ENCODE data around the gene ECD. TPM values are rescaled to one million over a fixed set of nuclear protein-coding genes. Genes with fewer than 3 reads are reported as not detected.
A peak's percentile ranks its signal among the peaks of the same experiment; 100 is the strongest.
"Not testable (repeated sequence)": the region's sequence is repeated elsewhere in the genome, so short reads cannot be mapped to it uniquely, and the experiment has no call there.

The ECD gene
- polyA plus RNA-seq, 2 of the 4 experiments (the other 2 are of a cell fraction), result 26.5 to 53.6 TPM

DNA sequence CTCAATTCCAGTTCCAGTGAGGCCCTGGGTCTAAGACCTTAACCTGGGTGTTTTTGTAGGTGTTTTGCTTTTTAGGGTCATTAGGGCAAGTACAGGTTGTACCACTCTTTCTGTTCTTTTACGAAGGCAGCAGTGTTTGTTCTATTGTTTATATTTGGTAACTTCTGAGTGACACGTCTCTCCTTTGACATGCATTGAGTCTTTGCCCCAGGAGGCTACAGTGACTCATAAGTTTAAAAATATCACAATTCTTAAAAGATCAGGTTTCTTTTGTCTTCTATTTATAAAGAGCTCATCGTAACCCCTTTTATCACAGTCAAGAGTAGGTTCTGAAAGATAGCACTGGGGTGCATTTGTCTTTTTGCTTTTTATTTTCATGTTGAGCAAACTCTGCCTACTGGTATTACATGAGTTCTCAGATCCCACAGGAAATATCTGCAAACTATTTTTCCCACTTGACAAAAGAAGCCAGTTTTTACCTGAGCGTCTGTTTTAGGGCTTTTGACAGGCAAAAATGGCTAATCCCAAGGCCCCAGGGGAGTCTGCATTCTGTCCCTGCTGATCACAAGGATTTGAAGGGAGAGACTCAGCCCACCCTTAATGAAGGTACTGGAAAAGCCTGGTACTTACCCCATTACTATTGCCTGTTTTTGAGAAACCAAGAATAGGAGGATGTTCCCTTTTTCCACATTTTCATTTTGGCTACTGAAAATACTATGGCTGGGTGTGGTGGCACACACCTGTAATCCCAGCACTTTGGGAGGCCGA is 49.6 kb downstream of the ECD start:
- FAIRE-seq (no peak), ATAC-seq (peak; percentile 81), DNase-seq (ENCODE audit: low read depth in 1 of 2, low spot score in 1 of 2) (peak in 1 of 2 experiments; percentile 43)
- Histone ChIP-seq H3K9me3 (no peaks in the 10 kb centered on the region), H3K4me3 (no peak overlapping the region), H3K4me1 (peaks cover 25% of the 10 kb centered on the region), H3K4me2 (peak overlapping the region; percentile 56), H3K27ac (peak overlapping the region; percentile 41 to 67; a peak in 3 of 6 replicates)
- CTCF ChIA-PET, result no interaction called here
- no peak for TF ChIP-seq GATA3 (IDR thresholded peaks at IDR 0.05; ENCODE audit: borderline replicate concordance)
- TF ChIP-seq, protein P1, sequence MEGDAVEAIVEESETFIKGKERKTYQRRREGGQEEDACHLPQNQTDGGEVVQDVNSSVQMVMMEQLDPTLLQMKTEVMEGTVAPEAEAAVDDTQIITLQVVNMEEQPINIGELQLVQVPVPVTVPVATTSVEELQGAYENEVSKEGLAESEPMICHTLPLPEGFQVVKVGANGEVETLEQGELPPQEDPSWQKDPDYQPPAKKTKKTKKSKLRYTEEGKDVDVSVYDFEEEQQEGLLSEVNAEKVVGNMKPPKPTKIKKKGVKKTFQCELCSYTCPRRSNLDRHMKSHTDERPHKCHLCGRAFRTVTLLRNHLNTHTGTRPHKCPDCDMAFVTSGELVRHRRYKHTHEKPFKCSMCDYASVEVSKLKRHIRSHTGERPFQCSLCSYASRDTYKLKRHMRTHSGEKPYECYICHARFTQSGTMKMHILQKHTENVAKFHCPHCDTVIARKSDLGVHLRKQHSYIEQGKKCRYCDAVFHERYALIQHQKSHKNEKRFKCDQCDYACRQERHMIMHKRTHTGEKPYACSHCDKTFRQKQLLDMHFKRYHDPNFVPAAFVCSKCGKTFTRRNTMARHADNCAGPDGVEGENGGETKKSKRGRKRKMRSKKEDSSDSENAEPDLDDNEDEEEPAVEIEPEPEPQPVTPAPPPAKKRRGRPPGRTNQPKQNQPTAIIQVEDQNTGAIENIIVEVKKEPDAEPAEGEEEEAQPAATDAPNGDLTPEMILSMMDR (IDR thresholded peaks at IDR 0.05), result no peak
- no peak for TF ChIP-seq RFX5 (IDR thresholded peaks at IDR 0.05)
- TF ChIP-seq MAZ (IDR thresholded peaks at IDR 0.05; ENCODE audit: borderline replicate concordance, low read depth, low read length), result no peak
- TF ChIP-seq FOSL2 (IDR thresholded peaks at IDR 0.05), result peak; percentile 48
- peak; percentile 85 for TF ChIP-seq FOSL2 (CRISPR knock-in tag; IDR thresholded peaks at IDR 0.05)
- WGBS (ENCODE audit: missing lambda C conversion rate), result 34% methylated on average over 5 of the region's 5 CpGs
- POLR2A ChIA-PET, result interaction anchor here (0.8 kb wide), 1 partner anchor 22 kb away, joined by 6 read pairs; the partner anchor contains the start of gene P4HA1

DNA sequence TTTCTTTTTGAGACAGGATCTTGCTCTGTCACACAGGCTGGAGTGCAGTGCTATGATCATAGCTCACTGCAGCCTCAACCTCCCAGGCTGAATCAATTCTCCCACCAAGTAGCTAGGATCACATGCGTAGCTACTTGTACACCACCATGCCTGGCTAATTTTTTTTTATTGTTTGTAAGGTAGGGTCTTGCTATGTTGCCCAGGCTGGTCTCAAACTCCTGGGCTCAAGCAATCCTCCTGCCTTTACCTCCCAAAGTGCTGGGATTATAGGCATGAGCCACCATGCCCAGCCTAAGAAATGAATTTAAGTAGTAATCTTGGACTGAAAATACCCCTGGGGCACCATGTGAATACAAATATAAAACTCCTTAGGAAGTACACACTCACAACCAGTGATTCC is 51.8 kb downstream of the ECD start:
- no peak overlapping the region for H3K27ac ChIP-seq
- CTCF ChIA-PET, result interaction anchor here (0.6 to 1.6 kb wide), 2 partner anchors 44 to 627 kb away, joined by 3 to 4 read pairs; no protein-coding TSS in a partner anchor
- POLR2A ChIA-PET, result no interaction called here
- no peak for DNase-seq (ENCODE audit: low read depth in 1 of 2, low spot score in 1 of 2)
- 83% methylated on average over 1 of the region's 1 CpG for WGBS (ENCODE audit: missing lambda C conversion rate)
- peaks cover 33% of the 10 kb centered on the region for H3K4me1 ChIP-seq
- no peak overlapping the region for H3K4me3 ChIP-seq
- no peak overlapping the region for H3K4me2 ChIP-seq
- no peak for ATAC-seq
- no peaks in the 10 kb centered on the region for H3K9me3 ChIP-seq
- no peak for FAIRE-seq
- TF ChIP-seq HEYL (CRISPR knock-in tag; IDR thresholded peaks at IDR 0.05), result no peak
- TF ChIP-seq NR3C1 (IDR thresholded peaks at IDR 0.05), result no peak
- TF ChIP-seq SMC3 (IDR thresholded peaks at IDR 0.05), result no peak
- no peak for TF ChIP-seq HOXB13 (CRISPR knock-in tag; IDR thresholded peaks at IDR 0.05; ENCODE audit: low read depth)
- TF ChIP-seq, protein P2, sequence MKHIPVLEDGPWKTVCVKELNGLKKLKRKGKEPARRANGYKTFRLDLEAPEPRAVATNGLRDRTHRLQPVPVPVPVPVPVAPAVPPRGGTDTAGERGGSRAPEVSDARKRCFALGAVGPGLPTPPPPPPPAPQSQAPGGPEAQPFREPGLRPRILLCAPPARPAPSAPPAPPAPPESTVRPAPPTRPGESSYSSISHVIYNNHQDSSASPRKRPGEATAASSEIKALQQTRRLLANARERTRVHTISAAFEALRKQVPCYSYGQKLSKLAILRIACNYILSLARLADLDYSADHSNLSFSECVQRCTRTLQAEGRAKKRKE (CRISPR knock-in tag; IDR thresholded peaks at IDR 0.05; ENCODE audit: low read depth), result no peak
- no peak for TF ChIP-seq RFX5 (IDR thresholded peaks at IDR 0.05)
- no peak for TF ChIP-seq JUN (IDR thresholded peaks at IDR 0.05)
- TF ChIP-seq, protein P3, sequence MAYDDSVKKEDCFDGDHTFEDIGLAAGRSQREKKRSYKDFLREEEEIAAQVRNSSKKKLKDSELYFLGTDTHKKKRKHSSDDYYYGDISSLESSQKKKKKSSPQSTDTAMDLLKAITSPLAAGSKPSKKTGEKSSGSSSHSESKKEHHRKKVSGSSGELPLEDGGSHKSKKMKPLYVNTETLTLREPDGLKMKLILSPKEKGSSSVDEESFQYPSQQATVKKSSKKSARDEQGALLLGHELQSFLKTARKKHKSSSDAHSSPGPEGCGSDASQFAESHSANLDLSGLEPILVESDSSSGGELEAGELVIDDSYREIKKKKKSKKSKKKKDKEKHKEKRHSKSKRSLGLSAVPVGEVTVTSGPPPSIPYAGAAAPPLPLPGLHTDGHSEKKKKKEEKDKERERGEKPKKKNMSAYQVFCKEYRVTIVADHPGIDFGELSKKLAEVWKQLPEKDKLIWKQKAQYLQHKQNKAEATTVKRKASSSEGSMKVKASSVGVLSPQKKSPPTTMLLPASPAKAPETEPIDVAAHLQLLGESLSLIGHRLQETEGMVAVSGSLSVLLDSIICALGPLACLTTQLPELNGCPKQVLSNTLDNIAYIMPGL (CRISPR knock-in tag; IDR thresholded peaks at IDR 0.05; ENCODE audit: borderline replicate concordance), result no peak

DNA sequence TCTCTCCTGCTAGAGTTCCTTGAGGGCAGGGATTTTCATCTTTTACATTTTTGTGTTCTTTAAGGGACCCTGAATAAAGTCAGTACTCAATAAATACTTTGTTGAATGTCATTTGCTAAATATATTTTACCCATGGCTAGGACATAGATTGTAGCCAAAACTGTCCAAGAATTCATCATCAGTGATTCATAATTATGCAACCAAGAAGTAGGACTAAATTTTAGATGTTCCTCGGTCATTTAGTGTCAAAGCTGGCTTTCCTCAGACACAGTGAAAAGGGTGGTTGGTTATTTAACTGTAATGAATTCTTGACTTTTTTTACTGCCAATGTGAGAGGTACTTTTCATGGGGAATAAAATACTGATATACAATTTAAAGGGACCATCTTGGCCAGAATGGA is 54.3 kb downstream of the ECD start:
- WGBS (ENCODE audit: missing lambda C conversion rate), result 48% methylated on average over 1 of the region's 1 CpG
- CTCF ChIA-PET, result interaction anchor here (1.0 kb wide), 1 partner anchor 16 kb away, joined by 4 read pairs; the partner anchor contains the start of gene P4HA1
- 0 out of 3 replicates have a peak overlapping the region, but pooled peaks have one; percentile 11 for H3K4me2 ChIP-seq
- H3K9me3 ChIP-seq, result no peaks in the 10 kb centered on the region
- POLR2A ChIA-PET, result interaction anchor here (1.3 kb wide), 1 partner anchor 18 kb away, joined by 5 read pairs; no protein-coding TSS in a partner anchor
- ATAC-seq (no peak), DNase-seq (ENCODE audit: low read depth in 1 of 2, low spot score in 1 of 2) (no peak), FAIRE-seq (no peak)
- TF ChIP-seq, protein P4, sequence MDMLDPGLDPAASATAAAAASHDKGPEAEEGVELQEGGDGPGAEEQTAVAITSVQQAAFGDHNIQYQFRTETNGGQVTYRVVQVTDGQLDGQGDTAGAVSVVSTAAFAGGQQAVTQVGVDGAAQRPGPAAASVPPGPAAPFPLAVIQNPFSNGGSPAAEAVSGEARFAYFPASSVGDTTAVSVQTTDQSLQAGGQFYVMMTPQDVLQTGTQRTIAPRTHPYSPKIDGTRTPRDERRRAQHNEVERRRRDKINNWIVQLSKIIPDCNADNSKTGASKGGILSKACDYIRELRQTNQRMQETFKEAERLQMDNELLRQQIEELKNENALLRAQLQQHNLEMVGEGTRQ (IDR thresholded peaks at IDR 0.05), result no peak
- TF ChIP-seq ZFP36 (IDR thresholded peaks at IDR 0.05; ENCODE audit: borderline replicate concordance, partially characterized antibody) (no peak), MYC (IDR thresholded peaks at IDR 0.05; ENCODE audit: borderline replicate concordance, low read length) (no peak), HOXB5 (CRISPR knock-in tag; IDR thresholded peaks at IDR 0.05) (no peak), ZC3H11A (IDR thresholded peaks at IDR 0.05) (no peak), FOSL2 (IDR thresholded peaks at IDR 0.05) (no peak), FOSL2 (CRISPR knock-in tag; IDR thresholded peaks at IDR 0.05) (peak; percentile 39; the same call in 1 of the 2 replicates), HDAC2 (IDR thresholded peaks at IDR 0.05) (no peak), ZNF302 (CRISPR knock-in tag; IDR thresholded peaks at IDR 0.05) (no peak)
- TF ChIP-seq, protein P5, sequence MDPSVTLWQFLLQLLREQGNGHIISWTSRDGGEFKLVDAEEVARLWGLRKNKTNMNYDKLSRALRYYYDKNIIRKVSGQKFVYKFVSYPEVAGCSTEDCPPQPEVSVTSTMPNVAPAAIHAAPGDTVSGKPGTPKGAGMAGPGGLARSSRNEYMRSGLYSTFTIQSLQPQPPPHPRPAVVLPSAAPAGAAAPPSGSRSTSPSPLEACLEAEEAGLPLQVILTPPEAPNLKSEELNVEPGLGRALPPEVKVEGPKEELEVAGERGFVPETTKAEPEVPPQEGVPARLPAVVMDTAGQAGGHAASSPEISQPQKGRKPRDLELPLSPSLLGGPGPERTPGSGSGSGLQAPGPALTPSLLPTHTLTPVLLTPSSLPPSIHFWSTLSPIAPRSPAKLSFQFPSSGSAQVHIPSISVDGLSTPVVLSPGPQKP (IDR thresholded peaks at IDR 0.05; ENCODE audit: low read depth, low read length), result no peak
- no peak overlapping the region for H3K27ac ChIP-seq
- H3K4me3 ChIP-seq, result no peak overlapping the region
- peaks cover 31% of the 10 kb centered on the region for H3K4me1 ChIP-seq

DNA sequence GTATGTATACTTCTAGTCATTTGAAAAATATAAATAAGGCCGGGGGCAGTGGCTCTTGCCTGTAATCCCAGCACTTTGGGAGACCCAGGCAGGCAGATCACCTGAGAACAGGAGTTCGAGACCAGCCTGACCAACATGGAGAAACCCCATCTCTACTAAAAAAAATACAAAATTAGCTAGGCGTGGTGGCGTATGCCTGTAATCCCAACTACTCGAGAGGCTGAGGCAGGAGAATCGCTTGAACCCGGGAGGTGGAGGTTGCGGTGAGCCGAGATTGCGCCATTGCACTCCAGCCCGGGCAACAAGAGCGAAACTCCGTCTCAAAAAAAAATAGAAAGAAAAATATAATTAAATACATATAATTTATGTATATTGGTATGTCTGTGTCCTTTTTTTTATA is 55.8 kb downstream of the ECD start:
- POLR2A ChIA-PET, result interaction anchor here (1.4 to 3.5 kb wide), 2 partner anchors 16 to 135 kb away, joined by 3 to 55 read pairs; partner anchors contain the start of genes DNAJC9 and P4HA1
- peak overlapping the region; percentile 87 to 89 for H3K27ac ChIP-seq

More for the DNA sequence above, 55.8 kb downstream of the ECD start:
- FAIRE-seq; H3K4me3 ChIP-seq; ATAC-seq; H3K9me3 ChIP-seq; DNase-seq (ENCODE audit: low read depth in 1 of 2, low spot score in 1 of 2): not testable (repeated sequence)
- CTCF ChIA-PET, result interaction anchor here (1.0 to 3.6 kb wide), 2 partner anchors 15 to 16 kb away, joined by 4 to 22 read pairs; partner anchors contain the start of gene P4HA1
- Histone ChIP-seq H3K4me1 (peaks cover 18% of the 10 kb centered on the region; the same call in 2 of the 3 replicates), H3K4me2 (peak overlapping the region; percentile 87)
- WGBS (ENCODE audit: missing lambda C conversion rate), result 92% methylated on average over 13 of the region's 13 CpGs
